Mucosa of descending colon (tissue), 3 donors: Measurements from ENCODE around the gene PRR5. TPM values are rescaled to one million over a fixed set of nuclear protein-coding genes. Genes with fewer than 3 reads are reported as not detected.

Experiments used
- ATAC-seq: fragments of 200-7000 bp; cut with Tn5 transposase; one replicate; pipeline ENCODE4 v1.9.1; 2020; ENCODE audit warnings: mild to moderate bottlenecking, moderate library complexity
- DNase-seq, 3 donors: peaks; one replicate each; pipeline ENCODE4 v3.0.0-alpha.2; 2020
- H3K36me3 ChIP-seq: fragments of 200-600 bp; one replicate; pipeline ENCODE4 v1.8.0; 2021; ENCODE audit warnings: low read depth, mild to moderate bottlenecking
- H3K4me1 ChIP-seq: fragments of 200-600 bp; one replicate; pipeline ENCODE4 v1.8.0; 2021; ENCODE audit warnings: low read depth, mild to moderate bottlenecking
- H3K4me3 ChIP-seq: fragments of 200-600 bp; one replicate; pipeline ENCODE4 v1.8.0; 2021; ENCODE audit warnings: mild to moderate bottlenecking
- H3K9me3 ChIP-seq: fragments of 200-600 bp; one replicate; pipeline ENCODE4 v1.8.0; 2021; ENCODE audit warnings: mild to moderate bottlenecking
- CTCF ChIP-seq: fragments of 200-600 bp; IDR thresholded peaks from one replicate; pipeline ENCODE4 v1.8.0; 2022; ENCODE audit warnings: antibody characterized with exemption, mild to moderate bottlenecking
- intact Hi-C, 2 donors: fragments of 100-400 bp; cut with DNase I in 1 of 2; cut with micrococcal nuclease in 1 of 2; formaldehyde crosslinking; loops; one replicate each; pipeline versions ENCODE4 v1.11.0 to v1.11.1; 2022; cut with DNase I, micrococcal nuclease
- total RNA-seq, 3 donors: library from RNA; stranded (reverse); fragmentation: NEBNext Ultra II Directional in 2 of 3; extraction: Animal tissue kit (Norgen Biotek cat#: 25700) in 2 of 3; gene quantifications; one replicate each; pipeline versions ENCODE4 v1.2.1 to v1.2.4, GENCODE V29; 2021 to 2023
- donor health status: DM: no; HTN: no; CAD: no; lungs with moderate emphysema.
- donor health status: DM: no; HTN: no; CAD: no.
- donor health status: DM: no; HTN: yes; CAD: no.

The PRR5 gene
- total RNA-seq, 3 donors from 2014 or later, result 21.8 to 46.2 (median 35.1) TPM

- ATAC-seq (peak; percentile 79), DNase-seq (peak in 1 of 3 donors; percentile 47)
- no peak for TF ChIP-seq CTCF
- intact Hi-C loops, result no loop called here
- Histone ChIP-seq H3K4me1 (peaks cover 26% of the 10 kb centered on the region), H3K9me3 (peaks cover 2% of the 10 kb centered on the region), H3K4me3 (no peak overlapping the region), H3K36me3 (no peaks in the 10 kb centered on the region)
Observed at GRCh38 chr22:44777364-44777755, 75.4 kb downstream of the PRR5 start.

GRCh38 chr22:44780876-44781449, 79.0 kb downstream of the PRR5 start:
- peaks cover 17% of the 10 kb centered on the region for H3K4me1 ChIP-seq
- no peak for TF ChIP-seq CTCF
- no peak overlapping the region for H3K4me3 ChIP-seq
- ATAC-seq (no peak), DNase-seq (no peak)
- no peaks in the 10 kb centered on the region for H3K9me3 ChIP-seq
- no peaks in the 10 kb centered on the region for H3K36me3 ChIP-seq
- intact Hi-C loops, result no loop called here

GRCh38 chr22:44782363-44782963, 80.5 kb downstream of the PRR5 start:
- no peaks in the 10 kb centered on the region for H3K9me3 ChIP-seq
- DNase-seq, result peak in 1 of 3 donors; percentile 39
- no peak overlapping the region for H3K4me3 ChIP-seq
- ATAC-seq, result peak; percentile 32
- no peaks in the 10 kb centered on the region for H3K36me3 ChIP-seq
- intact Hi-C loops, result no loop called here
- TF ChIP-seq CTCF, result no peak
- peaks cover 5% of the 10 kb centered on the region for H3K4me1 ChIP-seq

- no peak for TF ChIP-seq CTCF
- H3K36me3 ChIP-seq, result no peaks in the 10 kb centered on the region
- no peak for DNase-seq
- peak; percentile 6 for ATAC-seq
- H3K4me3 ChIP-seq, result no peak overlapping the region
- intact Hi-C loops, result no loop called here
- H3K9me3 ChIP-seq, result no peaks in the 10 kb centered on the region
- H3K4me1 ChIP-seq, result peaks cover 5% of the 10 kb centered on the region
Observed at GRCh38 chr22:44783091-44783490, 81.1 kb downstream of the PRR5 start.

GRCh38 chr22:44783581-44783980, 81.6 kb downstream of the PRR5 start:
- ATAC-seq, result peak; percentile 86
- Histone ChIP-seq H3K4me1 (peaks cover 2% of the 10 kb centered on the region), H3K4me3 (no peak overlapping the region), H3K9me3 (no peaks in the 10 kb centered on the region), H3K36me3 (no peaks in the 10 kb centered on the region)
- intact Hi-C loops, result no loop called here
- no peak for TF ChIP-seq CTCF
- DNase-seq, result peak in 1 of 3 donors; percentile 28
